Measurements from ENCODE around the gene SPRY2.

Gene SPRY2

GRCh38 chr13:80337288-80338081 is 3.4 kb downstream of the SPRY2 start:
- Histone ChIP-seq H2AFZ (ENCODE audit: low read depth, low read length) (no peak overlapping the region), H3K4me2 (ENCODE audit: low read length) (no peak overlapping the region), H3K27ac (ENCODE audit: low read length) (no peak overlapping the region), H3K4me1 (ENCODE audit: low read length) (no peaks in the 10 kb centered on the region), H3K4me3 (ENCODE audit: low read length) (no peak overlapping the region), H3K9me3 (ENCODE audit: insufficient read depth, low read length) (0 out of 2 replicates have a peak, but pooled peaks cover 4% of the 10 kb centered on the region), H3K9ac (ENCODE audit: low read length) (no peak overlapping the region), H3K36me3 (replicated peaks; ENCODE audit: low read depth, low read length) (no peaks in the 10 kb centered on the region), H3K27me3 (ENCODE audit: low read depth, low read length) (no peaks in the 10 kb centered on the region), H3K79me2 (ENCODE audit: low read length) (no peaks in the 10 kb centered on the region), H4K20me1 (ENCODE audit: insufficient read depth, low read length) (no peaks in the 10 kb centered on the region)
- no peak for TF ChIP-seq EZH2phosphoT487 (IDR thresholded peaks at IDR 0.05; ENCODE audit: low read depth)
- TF ChIP-seq, protein P1, sequence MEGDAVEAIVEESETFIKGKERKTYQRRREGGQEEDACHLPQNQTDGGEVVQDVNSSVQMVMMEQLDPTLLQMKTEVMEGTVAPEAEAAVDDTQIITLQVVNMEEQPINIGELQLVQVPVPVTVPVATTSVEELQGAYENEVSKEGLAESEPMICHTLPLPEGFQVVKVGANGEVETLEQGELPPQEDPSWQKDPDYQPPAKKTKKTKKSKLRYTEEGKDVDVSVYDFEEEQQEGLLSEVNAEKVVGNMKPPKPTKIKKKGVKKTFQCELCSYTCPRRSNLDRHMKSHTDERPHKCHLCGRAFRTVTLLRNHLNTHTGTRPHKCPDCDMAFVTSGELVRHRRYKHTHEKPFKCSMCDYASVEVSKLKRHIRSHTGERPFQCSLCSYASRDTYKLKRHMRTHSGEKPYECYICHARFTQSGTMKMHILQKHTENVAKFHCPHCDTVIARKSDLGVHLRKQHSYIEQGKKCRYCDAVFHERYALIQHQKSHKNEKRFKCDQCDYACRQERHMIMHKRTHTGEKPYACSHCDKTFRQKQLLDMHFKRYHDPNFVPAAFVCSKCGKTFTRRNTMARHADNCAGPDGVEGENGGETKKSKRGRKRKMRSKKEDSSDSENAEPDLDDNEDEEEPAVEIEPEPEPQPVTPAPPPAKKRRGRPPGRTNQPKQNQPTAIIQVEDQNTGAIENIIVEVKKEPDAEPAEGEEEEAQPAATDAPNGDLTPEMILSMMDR (IDR thresholded peaks at IDR 0.05; ENCODE audit: low read depth, low read length): no peak

DNA sequence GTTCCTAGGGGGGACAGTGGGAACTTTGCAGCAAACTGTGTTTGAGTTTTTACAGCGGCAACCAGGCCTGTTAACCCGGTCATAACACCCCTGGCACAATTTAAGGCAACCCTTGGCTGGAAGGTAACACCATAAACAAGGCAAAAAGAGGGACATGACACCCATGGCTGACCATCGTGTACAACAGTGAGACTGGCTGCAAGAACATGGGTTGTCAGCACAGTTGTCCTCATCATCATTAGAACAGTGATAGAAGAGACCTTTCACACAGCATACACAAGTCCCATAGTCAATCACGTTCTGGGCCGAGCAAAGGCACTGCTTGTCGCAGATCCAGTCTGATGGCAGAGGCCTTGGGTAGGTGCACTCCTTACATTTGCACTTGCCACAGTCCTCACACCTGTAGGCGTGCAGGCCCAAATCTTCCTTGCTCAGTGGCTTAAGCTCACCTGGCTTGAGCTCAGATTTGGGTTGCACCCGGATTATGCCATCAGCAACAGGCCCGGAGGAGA is 4.1 kb downstream of the SPRY2 start:
- Histone ChIP-seq H3K9ac (ENCODE audit: low read length) (no peak overlapping the region), H3K4me2 (ENCODE audit: low read length) (no peak overlapping the region), H3K79me2 (ENCODE audit: low read length) (no peaks in the 10 kb centered on the region), H3K27me3 (ENCODE audit: low read depth, low read length) (no peaks in the 10 kb centered on the region), H3K4me3 (ENCODE audit: low read length) (no peak overlapping the region), H2AFZ (ENCODE audit: low read depth, low read length) (0 out of 2 replicates have a peak overlapping the region, but pooled peaks have one; percentile 5), H3K4me1 (ENCODE audit: low read length) (no peaks in the 10 kb centered on the region), H3K27ac (ENCODE audit: low read length) (no peak overlapping the region), H3K9me3 (ENCODE audit: insufficient read depth, low read length) (0 out of 2 replicates have a peak, but pooled peaks cover 4% of the 10 kb centered on the region), H3K36me3 (replicated peaks; ENCODE audit: low read depth, low read length) (no peaks in the 10 kb centered on the region), H4K20me1 (ENCODE audit: insufficient read depth, low read length) (no peaks in the 10 kb centered on the region)
- no peak for TF ChIP-seq EZH2phosphoT487 (IDR thresholded peaks at IDR 0.05; ENCODE audit: low read depth)
- TF ChIP-seq, protein P1 (IDR thresholded peaks at IDR 0.05; ENCODE audit: low read depth, low read length): no peak

GRCh38 chr13:80336370-80336769 is 4.6 kb downstream of the SPRY2 start:
- Histone ChIP-seq H3K27me3 (ENCODE audit: low read depth, low read length) (no peaks in the 10 kb centered on the region), H3K4me2 (ENCODE audit: low read length) (no peak overlapping the region), H3K9ac (ENCODE audit: low read length) (no peak overlapping the region), H2AFZ (ENCODE audit: low read depth, low read length) (0 out of 2 replicates have a peak overlapping the region, but pooled peaks have one; percentile 5), H3K36me3 (replicated peaks; ENCODE audit: low read depth, low read length) (no peaks in the 10 kb centered on the region), H3K79me2 (ENCODE audit: low read length) (no peaks in the 10 kb centered on the region), H3K4me1 (ENCODE audit: low read length) (no peaks in the 10 kb centered on the region), H3K27ac (ENCODE audit: low read length) (no peak overlapping the region), H4K20me1 (ENCODE audit: insufficient read depth, low read length) (no peaks in the 10 kb centered on the region), H3K4me3 (ENCODE audit: low read length) (no peak overlapping the region), H3K9me3 (ENCODE audit: insufficient read depth, low read length) (0 out of 2 replicates have a peak, but pooled peaks cover 4% of the 10 kb centered on the region)
- TF ChIP-seq, protein P1 (IDR thresholded peaks at IDR 0.05; ENCODE audit: low read depth, low read length): no peak
- no peak for TF ChIP-seq EZH2phosphoT487 (IDR thresholded peaks at IDR 0.05; ENCODE audit: low read depth)

DNA sequence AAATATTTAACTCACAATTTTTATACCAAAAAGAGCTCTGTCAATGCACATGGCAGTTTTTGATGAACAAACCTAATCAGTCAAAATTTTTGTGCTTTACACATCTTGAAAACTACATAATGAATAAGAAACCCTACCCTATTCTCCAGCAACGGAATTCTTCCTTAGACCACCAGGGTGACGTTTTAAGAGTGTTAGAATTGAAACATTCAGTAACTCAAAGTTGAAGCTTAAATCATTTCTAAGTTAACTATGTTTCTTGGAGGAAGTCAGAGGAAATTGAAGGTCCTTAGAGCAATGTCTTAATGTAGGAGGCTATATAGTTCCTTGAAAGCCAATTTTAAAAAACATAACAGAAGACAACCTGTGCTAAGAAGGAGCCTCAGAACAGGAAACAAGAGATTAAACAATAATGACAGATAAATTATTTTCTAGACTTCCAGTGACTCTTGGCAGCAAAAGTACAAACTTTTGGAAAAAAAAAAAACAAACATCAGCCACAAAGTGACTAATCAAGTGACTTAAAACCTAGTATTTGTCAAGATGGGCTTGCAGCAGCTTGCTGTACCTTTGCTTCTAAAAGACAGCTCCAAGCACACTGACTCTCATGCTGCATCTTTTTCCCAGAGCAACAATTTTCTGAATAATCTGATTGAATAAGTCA is 6.2 kb downstream of the SPRY2 start:
- TF ChIP-seq, protein P1 (IDR thresholded peaks at IDR 0.05; ENCODE audit: low read depth, low read length): no peak
- no peak for TF ChIP-seq EZH2phosphoT487 (IDR thresholded peaks at IDR 0.05; ENCODE audit: low read depth)
- H3K9me3 ChIP-seq (ENCODE audit: insufficient read depth, low read length): no peaks in the 10 kb centered on the region
- H3K4me3 ChIP-seq (ENCODE audit: low read length): no peak overlapping the region
- no peaks in the 10 kb centered on the region for H3K79me2 ChIP-seq (ENCODE audit: low read length)
- no peak overlapping the region for H3K4me2 ChIP-seq (ENCODE audit: low read length)
- no peaks in the 10 kb centered on the region for H3K27me3 ChIP-seq (ENCODE audit: low read depth, low read length)
- H2AFZ ChIP-seq (ENCODE audit: low read depth, low read length): no peak overlapping the region
- H3K4me1 ChIP-seq (ENCODE audit: low read length): no peaks in the 10 kb centered on the region
- H3K27ac ChIP-seq (ENCODE audit: low read length): no peak overlapping the region
- no peak overlapping the region for H3K9ac ChIP-seq (ENCODE audit: low read length)
- H3K36me3 ChIP-seq (replicated peaks; ENCODE audit: low read depth, low read length): no peaks in the 10 kb centered on the region
- no peaks in the 10 kb centered on the region for H4K20me1 ChIP-seq (ENCODE audit: insufficient read depth, low read length)

All from OCI-LY3 (cell line).